Measurements from ENCODE around the gene FMO5.

GRCh38 chr1:147243228-147243685, 18.1 kb upstream of the FMO5 start:
- no peak for TF ChIP-seq CTCF (IDR thresholded peaks at IDR 0.05)
- no peak for TF ChIP-seq EZH2 (IDR thresholded peaks at IDR 0.05; ENCODE audit: borderline replicate concordance, insufficient read depth, low read depth, low read length, poor library complexity, severe bottlenecking)

All from B cell (primary cell).